Measurements from ENCODE around the gene PCDH17. TPM values are rescaled to one million over a fixed set of nuclear protein-coding genes. Genes with fewer than 3 reads are reported as not detected.

The PCDH17 gene
- total RNA-seq: not detected

GRCh38 chr13:57631596-57632275, at the start of gene PCDH17:
PCDH17 (plus strand) TSS chr13:57631744; CDS start chr13:57632547, 803 bp downstream.

Measured in activated naive CD4-positive, alpha-beta T cell treated with anti-CD3 and anti-CD28 coated beads, Interleukin-2, amount 10 ng/mL, durations not matched to agents 5 hours and 36 hours (primary cell).